ENCODE measurements around the gene BCL11B. TPM values are rescaled to one million over a fixed set of nuclear protein-coding genes. Genes with fewer than 3 reads are reported as not detected.

Gene BCL11B
- total and polyA plus RNA-seq, 2 of the 8 experiments (the other 6 are each of a cell fraction or from before 2014, with no cell fraction given), result 0.63 to 5.9 TPM

- TF ChIP-seq CHD7 (IDR thresholded peaks at IDR 0.05; ENCODE audit: insufficient replicate concordance, low read length) (no peak), CBX5 (IDR thresholded peaks at IDR 0.05; ENCODE audit: low read depth, low read length) (no peak), EZH2 (IDR thresholded peaks at IDR 0.05; ENCODE audit: low read depth, low read length, severe bottlenecking) (no peak), BCL11A (IDR thresholded peaks at IDR 0.05; ENCODE audit: low read depth in 2 of 2, low read length in 2 of 2) (no peak), SIRT6 (IDR thresholded peaks at IDR 0.05; ENCODE audit: low read length) (no peak), SP2 (IDR thresholded peaks at IDR 0.05; ENCODE audit: low read length) (no peak), ASH2L (IDR thresholded peaks at IDR 0.05; ENCODE audit: low read length) (no peak), POLR2A (IDR thresholded peaks at IDR 0.05; ENCODE audit: control extremely low read depth in 1 of 2, low read depth in 2 of 2, low read length in 2 of 2) (no peak), RFX5 (IDR thresholded peaks at IDR 0.05; ENCODE audit: borderline replicate concordance, low read depth, low read length) (no peak), KDM1A (IDR thresholded peaks at IDR 0.05; ENCODE audit: borderline replicate concordance, low read length) (no peak), RBBP5 (IDR thresholded peaks at IDR 0.05; ENCODE audit: borderline replicate concordance, low read depth, low read length) (no peak)
Measured at GRCh38 chr14:99202516-99202915, 69.5 kb downstream of the BCL11B start (continued).

Measured in H1 (cell line).